Measurements from ENCODE around the gene CACNB3. TPM values are rescaled to one million over a fixed set of nuclear protein-coding genes. Genes with fewer than 3 reads are reported as not detected.

CACNB3 gene
- 19.4 and 32.8 TPM in 2 replicates for total RNA-seq

DNA sequence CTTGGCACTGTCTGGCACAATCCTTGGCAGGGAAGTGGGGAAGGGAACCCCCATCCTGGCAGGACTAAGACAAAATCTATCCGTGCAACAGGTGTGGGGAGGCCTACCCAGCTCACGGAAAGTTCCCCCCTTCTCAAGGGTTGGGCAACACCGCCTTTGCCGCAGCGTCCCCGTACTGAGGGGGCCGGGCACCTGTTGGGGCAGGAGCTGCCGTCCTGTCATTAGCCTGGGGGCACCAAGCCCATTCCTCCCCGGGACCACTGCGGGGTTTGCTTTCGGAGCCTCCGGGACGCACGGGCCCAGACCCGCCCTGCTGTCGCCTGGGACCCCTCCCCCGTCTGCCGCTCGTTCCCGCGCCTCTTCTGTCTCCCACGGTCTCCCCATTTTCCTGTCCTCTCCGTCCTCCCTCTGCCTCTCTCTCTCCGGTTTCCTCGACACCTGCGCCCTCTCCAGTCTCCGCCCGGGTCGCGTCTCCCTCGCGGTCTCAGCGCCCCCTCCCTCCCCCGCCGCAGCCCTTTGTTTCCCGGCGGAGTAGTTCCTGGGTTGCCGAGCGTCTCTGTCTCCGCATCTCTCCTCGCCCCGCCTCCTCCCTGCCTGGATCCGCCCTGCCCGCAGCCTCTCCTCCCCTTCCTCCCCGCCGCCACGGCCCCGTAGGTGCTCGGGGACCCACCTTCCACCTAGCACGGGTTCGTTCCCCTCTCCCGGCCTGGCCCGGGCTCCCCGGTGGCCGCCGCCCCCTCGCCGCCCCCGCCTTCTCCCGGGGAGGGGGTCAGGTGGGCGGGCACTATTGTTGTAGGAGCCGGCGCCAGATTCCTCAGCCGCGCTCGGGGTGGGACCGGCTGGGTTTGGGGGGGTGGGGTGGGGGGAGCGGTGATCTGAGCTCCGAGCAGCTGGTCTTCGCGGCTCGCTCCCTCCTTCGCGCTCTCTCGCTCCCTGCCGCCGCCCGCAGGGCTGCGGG lies at the start of gene CACNB3:
CACNB3 (plus strand) TSS at position 624 of the 958 bp plus-strand sequence. CDS start 434 bp downstream, outside the sequence.

DNA sequence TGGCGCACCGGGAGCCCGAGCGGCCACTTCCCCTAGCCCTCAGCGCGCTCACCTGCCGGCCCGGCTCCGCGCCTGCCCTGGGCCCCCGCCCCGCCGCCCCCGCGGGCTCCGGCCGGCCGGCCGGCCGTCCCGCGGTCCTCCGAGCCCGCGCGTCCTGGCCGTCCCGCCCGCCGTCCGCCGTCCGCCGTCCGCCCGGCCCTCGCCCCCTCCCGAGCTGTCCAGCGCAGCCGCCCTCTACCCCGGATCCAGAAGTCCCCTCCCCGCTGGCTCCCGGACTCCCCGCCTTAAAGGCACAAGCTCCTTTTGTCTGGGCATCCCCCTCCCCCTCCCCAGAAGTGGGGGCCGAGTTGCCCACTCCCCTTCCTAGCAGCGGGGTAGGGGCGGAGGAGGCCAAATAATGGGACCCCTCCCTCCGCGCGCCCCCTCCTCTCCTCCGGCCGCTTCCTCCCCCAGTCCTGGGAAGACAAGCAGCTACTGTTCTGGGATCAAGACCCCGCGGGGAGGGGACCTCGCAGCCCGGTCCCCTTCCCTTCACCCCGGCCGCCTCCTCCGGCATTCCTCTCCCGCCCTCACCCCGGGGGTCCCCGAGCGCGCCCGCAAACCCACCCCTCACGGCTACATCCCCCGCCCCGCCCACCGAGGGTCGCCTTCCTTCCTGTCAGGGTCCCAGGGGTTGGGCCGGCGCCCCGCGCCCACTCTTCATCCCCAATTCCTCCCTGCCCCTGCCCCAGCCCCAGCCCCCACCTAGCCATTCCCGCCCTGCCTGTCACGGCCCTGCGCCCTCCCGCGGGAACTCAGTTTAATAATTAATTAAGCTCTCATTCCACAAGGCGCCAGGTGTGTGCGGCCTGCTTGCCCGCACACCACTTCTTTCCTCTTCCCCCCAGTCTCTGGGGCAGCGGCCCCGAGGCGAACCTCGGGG lies 29.2 kb upstream of the CACNB3 start, which contains the start of gene ADCY6:
ADCY6 (minus strand) TSS at position 236 of the 922 bp plus-strand sequence. CDS start 5,655 bp downstream, outside the sequence.

GRCh38 chr12:48851883-48852733 lies 33.8 kb downstream of the CACNB3 start, which contains the start of gene DDX23:
DDX23 (minus strand) TSS chr12:48852163; CDS start chr12:48845782, 6,381 bp downstream.

GRCh38 chr12:48865281-48866051 lies 47.2 kb downstream of the CACNB3 start, which contains the start of gene RND1:
RND1 (minus strand) TSS chr12:48865870; CDS start chr12:48865767, 103 bp downstream.

Other genes starting within 250 kb of the CACNB3 start
- gene LALBA, start 248.4 kb upstream of the CACNB3 start, total RNA-seq = not detected in 2 replicates
- gene KANSL2, start 136.3 kb upstream of the CACNB3 start, total RNA-seq = 59.9 and 60.6 TPM in 2 replicates
- gene CCNT1, start 101.8 kb upstream of the CACNB3 start, total RNA-seq = 28.8 and 30.5 TPM in 2 replicates
- 30.5 and 43.5 TPM in 2 replicates for gene ADCY6, start 29.4 kb upstream of the CACNB3 start, total RNA-seq
- 78.2 and 101 TPM in 2 replicates for gene DDX23, start 33.7 kb downstream of the CACNB3 start, total RNA-seq
- 0.12 TPM in 1 of 2 replicates, not detected in the other for gene RND1, start 47.4 kb downstream of the CACNB3 start, total RNA-seq
- gene FKBP11, start 107.0 kb downstream of the CACNB3 start, total RNA-seq = 15.9 and 23.0 TPM in 2 replicates
- 32.6 and 41.7 TPM in 2 replicates for gene ARF3, start 139.0 kb downstream of the CACNB3 start, total RNA-seq
- not detected in 2 replicates for gene WNT10B, start 153.2 kb downstream of the CACNB3 start, total RNA-seq
- not detected in 2 replicates for gene WNT1, start 159.8 kb downstream of the CACNB3 start, total RNA-seq
- gene DDN, start 180.9 kb downstream of the CACNB3 start, total RNA-seq = 0.12 and 0.33 TPM in 2 replicates
- gene PRKAG1, start 200.3 kb downstream of the CACNB3 start, total RNA-seq = 72.5 and 74.4 TPM in 2 replicates
- gene KMT2D, start 242.3 kb downstream of the CACNB3 start, total RNA-seq = 38.2 and 41.0 TPM in 2 replicates

Data from uterine smooth muscle cell (primary cell).